Right lobe of liver (tissue), 6 donors: Measurements from ENCODE around the gene MYL2. TPM values are rescaled to one million over a fixed set of nuclear protein-coding genes. Genes with fewer than 3 reads are reported as not detected.

Source experiments
- ATAC-seq, 4 donors: fragments of 200-7000 bp; cut with Tn5 transposase; one replicate each; pipeline ENCODE4 v1.9.1; 2020; ENCODE audit warnings: mild to moderate bottlenecking in 4 of 4, moderate library complexity in 4 of 4
- DNase-seq, 3 donors: peaks; one replicate each; pipeline ENCODE4 v3.0.0-alpha.2; 2020
- H3K27ac ChIP-seq, 3 donors: fragments of 200-600 bp; one replicate each; pipeline ENCODE4 v1.8.0; 2022
- H3K27me3 ChIP-seq, 2 donors: fragments of 200-600 bp; one replicate each; pipeline ENCODE4 v1.8.0; 2022
- H3K36me3 ChIP-seq, 4 donors: fragments of 200-600 bp; sonication (generic) in 1 of 4; one replicate each; pipeline versions ENCODE4 v1.5.1 to v1.8.0; 2017 to 2022; ENCODE audit warnings: control low read depth in 1 of 4
- H3K4me1 ChIP-seq, 4 donors: fragments of 200-600 bp; sonication (generic) in 1 of 4; one replicate each; pipeline versions ENCODE4 v1.5.1 to v1.8.0; 2017 to 2022; ENCODE audit warnings: control low read depth in 1 of 4
- H3K4me3 ChIP-seq, 3 donors: fragments of 200-600 bp; one replicate each; pipeline ENCODE4 v1.8.0; 2022
- H3K9me3 ChIP-seq, 4 donors: fragments of 200-600 bp; sonication (generic) in 1 of 4; one replicate each; pipeline versions ENCODE4 v1.5.1 to v1.8.0; 2017 to 2022; ENCODE audit warnings: control low read depth in 1 of 4
- POLR2A ChIP-seq: fragments of 450-650 bp; IDR thresholded peaks from one replicate; pipeline ENCODE4 v1.6.1; 2017; ENCODE audit warnings: antibody characterized with exemption, mild to moderate bottlenecking
- WGBS: methylation state at CpG from one replicate; pipeline ENCODE4 v1.1.6; 2018; ENCODE audit warnings: low coverage, low lambda C conversion rate; ENCODE audit not compliant: insufficient coverage; ENCODE audit errors: missing lambda C conversion rate; 5-methylcytosine and 5-hydroxymethylcytosine counted together
- intact Hi-C, 2 donors: fragments of 100-400 bp; cut with DNase I; formaldehyde crosslinking; loops; one replicate each; pipeline versions ENCODE4 v1.11.2 to v1.14.1; 2022
- total RNA-seq, 6 experiments: library from RNA; depleted of rRNA in 2 of 6; stranded (reverse); fragments of >200 nt in 2 of 6; fragmentation: NEBNext Ultra II Directional in 3 of 6; extraction: Animal tissue kit (Norgen Biotek cat#: 25700) in 3 of 6; gene quantifications; one replicate each; pipeline versions ENCODE4 v1.1.0 to v1.2.4, GENCODE V29; 2016 to 2023
- TF ChIP-seq, protein P1 (sequence below), 4 donors: fragments of 200-600 bp in 3 of 4; fragments of 450-650 bp in 1 of 4; IDR thresholded peaks; one replicate each; pipeline versions ENCODE4 v1.5.1 to v1.8.0; 2016 to 2022; ENCODE audit warnings: antibody characterized with exemption in 4 of 4, mild to moderate bottlenecking in 2 of 4
- donor health status: DM: no; HTN: yes; CAD: no.
- donor health status: DM: no; HTN: no; CAD: no.
- donor health status: DM: no; HTN: no; CAD: no.
- donor health status: DM: no; HTN: yes; CAD: no.
- donor health status: DM: no; HTN: yes; CAD: no.

MYL2 gene
- total RNA-seq, 6 experiments from 2014 or later, result 0.49 to 4.3 (median 1.0) TPM

DNA sequence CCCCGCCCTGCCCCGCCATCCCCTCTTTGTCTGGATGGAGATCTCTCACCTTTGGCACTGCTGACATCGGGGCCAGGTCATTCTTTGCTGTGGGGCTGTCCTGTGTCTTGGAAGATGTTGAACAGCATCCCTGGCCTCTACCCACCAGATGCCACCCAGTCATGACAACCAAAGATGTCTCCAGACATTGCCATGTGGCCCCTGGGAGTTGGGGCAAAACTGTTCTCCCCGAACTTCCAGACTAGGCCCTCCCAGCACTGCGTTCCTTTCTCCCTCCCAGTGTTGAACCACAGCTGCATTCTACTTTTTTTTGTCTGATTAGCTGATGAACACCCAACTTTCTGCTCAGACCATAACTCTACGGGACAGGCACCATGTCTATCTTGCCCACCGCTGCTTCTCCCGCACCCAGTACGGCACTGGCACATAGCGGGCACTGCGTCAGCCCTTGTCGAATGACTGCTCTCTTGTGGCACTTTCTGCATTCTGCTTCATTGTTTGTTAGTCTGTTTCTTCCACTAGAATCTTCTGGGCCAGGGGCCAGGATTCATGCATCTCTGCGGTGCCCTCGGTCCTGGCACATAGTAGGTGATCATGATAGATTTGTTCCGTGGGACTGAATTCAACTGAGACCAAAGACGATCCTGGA, 13.1 kb upstream of the MYL2 start:
- TF ChIP-seq, protein P1, sequence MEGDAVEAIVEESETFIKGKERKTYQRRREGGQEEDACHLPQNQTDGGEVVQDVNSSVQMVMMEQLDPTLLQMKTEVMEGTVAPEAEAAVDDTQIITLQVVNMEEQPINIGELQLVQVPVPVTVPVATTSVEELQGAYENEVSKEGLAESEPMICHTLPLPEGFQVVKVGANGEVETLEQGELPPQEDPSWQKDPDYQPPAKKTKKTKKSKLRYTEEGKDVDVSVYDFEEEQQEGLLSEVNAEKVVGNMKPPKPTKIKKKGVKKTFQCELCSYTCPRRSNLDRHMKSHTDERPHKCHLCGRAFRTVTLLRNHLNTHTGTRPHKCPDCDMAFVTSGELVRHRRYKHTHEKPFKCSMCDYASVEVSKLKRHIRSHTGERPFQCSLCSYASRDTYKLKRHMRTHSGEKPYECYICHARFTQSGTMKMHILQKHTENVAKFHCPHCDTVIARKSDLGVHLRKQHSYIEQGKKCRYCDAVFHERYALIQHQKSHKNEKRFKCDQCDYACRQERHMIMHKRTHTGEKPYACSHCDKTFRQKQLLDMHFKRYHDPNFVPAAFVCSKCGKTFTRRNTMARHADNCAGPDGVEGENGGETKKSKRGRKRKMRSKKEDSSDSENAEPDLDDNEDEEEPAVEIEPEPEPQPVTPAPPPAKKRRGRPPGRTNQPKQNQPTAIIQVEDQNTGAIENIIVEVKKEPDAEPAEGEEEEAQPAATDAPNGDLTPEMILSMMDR (IDR thresholded peaks at IDR 0.05), result no peak
- no peak for TF ChIP-seq POLR2A
- Histone ChIP-seq H3K36me3 (no peaks in the 10 kb centered on the region), H3K9me3 (no peaks in the 10 kb centered on the region), H3K27me3 (no peaks in the 10 kb centered on the region), H3K4me3 (no peak overlapping the region), H3K27ac (no peak overlapping the region), H3K4me1 (peaks cover 0 to 5% (median 0%) of the 10 kb centered on the region in 4 donors)
- WGBS, result 76% methylated on average over 12 of the region's 16 CpGs
- intact Hi-C loops, result loop anchor here in 1 of 2 donors (10.0 kb wide), 1 partner anchor 371 kb away; no protein-coding TSS in a partner anchor
- ATAC-seq, result no peak
- peak in 1 of 3 donors; percentile 39 for DNase-seq

DNA sequence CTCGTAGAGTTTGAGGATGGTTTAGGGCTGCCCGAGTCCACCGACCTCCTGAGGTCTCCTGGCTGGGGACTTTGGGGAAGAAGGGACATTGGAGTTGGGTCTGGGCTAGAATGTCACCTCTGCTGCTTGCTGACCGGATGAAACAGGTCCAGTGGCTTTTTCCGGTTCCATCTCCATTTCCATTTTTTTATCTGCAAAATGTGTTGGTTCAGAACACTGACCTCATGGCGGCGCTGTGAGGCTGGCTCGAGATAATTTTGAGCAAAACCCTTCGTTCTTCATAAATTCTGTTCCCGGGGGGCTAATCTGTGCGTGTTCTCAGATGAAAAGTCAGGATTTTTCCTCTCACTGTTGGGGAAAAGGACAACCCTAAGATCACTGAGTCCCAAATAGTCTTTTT, 11.7 kb upstream of the MYL2 start:
- no peak for DNase-seq
- no peak for ATAC-seq
- WGBS, result 35% methylated on average over 9 of the region's 11 CpGs
- no peaks in the 10 kb centered on the region for H3K36me3 ChIP-seq
- intact Hi-C loops, result loop anchor here in 1 of 2 donors (10.0 kb wide), 1 partner anchor 373 kb away; no protein-coding TSS in a partner anchor
- TF ChIP-seq, protein P1 (IDR thresholded peaks at IDR 0.05), result no peak
- no peak for TF ChIP-seq POLR2A
- peaks cover 0 to 1% (median 0%) of the 10 kb centered on the region in 4 donors for H3K4me1 ChIP-seq
- H3K4me3 ChIP-seq, result no peak overlapping the region
- H3K27me3 ChIP-seq, result no peaks in the 10 kb centered on the region
- no peaks in the 10 kb centered on the region for H3K9me3 ChIP-seq
- H3K27ac ChIP-seq, result no peak overlapping the region

DNA sequence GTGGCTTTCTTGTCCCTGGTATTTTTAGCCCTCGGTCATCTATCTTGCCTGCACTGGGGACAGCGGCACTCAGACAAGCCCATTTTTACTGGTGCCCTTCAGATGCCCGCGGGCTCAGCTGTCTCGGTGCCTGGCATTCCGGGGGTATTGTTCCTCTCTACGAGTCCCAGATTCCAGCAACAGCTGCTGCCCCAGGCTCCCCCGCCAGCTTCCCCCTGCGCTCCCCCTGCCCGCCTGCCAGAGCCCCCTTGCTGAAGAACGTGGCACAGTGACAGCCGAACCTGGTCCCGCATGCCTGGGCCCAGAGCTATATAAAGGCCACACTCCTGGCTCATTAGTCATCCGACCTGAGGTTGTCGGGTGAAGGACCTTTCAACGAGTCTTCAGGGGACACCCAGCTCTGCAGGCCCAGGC, 10.9 kb upstream of the MYL2 start:
- H3K27me3 ChIP-seq, result no peaks in the 10 kb centered on the region
- DNase-seq, result peak in 1 of 3 donors; percentile 31
- H3K36me3 ChIP-seq, result no peaks in the 10 kb centered on the region
- H3K9me3 ChIP-seq, result no peaks in the 10 kb centered on the region
- intact Hi-C loops, result loop anchor here in 1 of 2 donors (10.0 kb wide), 1 partner anchor 373 kb away; no protein-coding TSS in a partner anchor
- no peak for ATAC-seq
- no peak overlapping the region for H3K4me3 ChIP-seq
- H3K27ac ChIP-seq, result no peak overlapping the region
- no peaks in the 10 kb centered on the region for H3K4me1 ChIP-seq
- WGBS, result 78% methylated on average over 12 of the region's 16 CpGs
- TF ChIP-seq, protein P1 (IDR thresholded peaks at IDR 0.05), result no peak

DNA sequence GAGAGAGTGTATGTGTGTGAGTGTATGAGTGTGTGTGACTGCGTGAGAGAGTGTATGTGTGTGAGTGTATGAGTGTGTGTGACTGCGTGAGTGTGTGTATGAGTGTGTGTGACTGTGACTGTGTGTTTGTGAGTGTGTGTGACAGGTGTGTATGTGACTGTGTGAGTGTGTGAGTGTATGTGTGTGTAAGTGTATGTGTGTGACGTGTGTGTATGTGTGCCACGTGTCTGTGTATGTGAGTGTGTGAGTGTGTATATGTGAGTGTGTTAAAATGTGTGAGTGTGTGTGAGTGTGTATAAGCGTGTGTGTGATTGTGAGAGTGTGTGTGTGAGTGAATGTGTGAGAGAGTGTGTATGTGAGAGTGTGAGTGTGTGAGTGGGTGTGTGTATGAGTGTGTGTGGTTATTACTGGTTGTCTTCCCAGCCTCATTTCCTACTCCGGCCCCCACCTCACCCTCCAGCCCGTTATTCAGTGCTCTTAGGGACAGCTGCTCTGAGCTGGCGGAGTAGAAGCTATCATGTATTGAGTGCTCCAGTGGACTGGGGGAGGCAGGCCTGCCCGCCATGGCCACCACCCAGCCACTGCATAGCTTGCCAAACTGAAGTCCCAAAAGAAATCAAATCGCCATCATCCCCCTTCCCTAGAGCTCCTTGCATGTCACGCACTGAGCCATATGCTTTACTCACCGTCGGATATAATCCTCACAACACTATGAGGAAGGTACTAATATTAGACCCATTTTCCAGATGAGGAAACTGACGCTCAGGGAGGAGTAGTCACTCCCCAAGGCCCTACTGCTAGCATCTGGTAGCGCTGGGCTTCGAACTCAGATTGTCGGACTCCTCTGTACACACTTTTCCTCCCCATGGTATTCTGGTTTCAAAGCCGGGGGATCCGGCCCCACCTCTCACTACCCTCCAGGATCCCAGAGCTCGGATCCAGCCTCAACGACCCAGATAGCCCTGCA, 10.3 kb upstream of the MYL2 start:
- Histone ChIP-seq H3K4me1 (no peaks in the 10 kb centered on the region), H3K27ac (no peak overlapping the region), H3K36me3 (no peaks in the 10 kb centered on the region), H3K27me3 (no peaks in the 10 kb centered on the region), H3K4me3 (no peak overlapping the region), H3K9me3 (no peaks in the 10 kb centered on the region)
- no peak for TF ChIP-seq POLR2A
- TF ChIP-seq, protein P1 (IDR thresholded peaks at IDR 0.05), result no peak
- ATAC-seq (peak in 1 of 4 donors; percentile 11), DNase-seq (peak in 1 of 3 donors; percentile 27)
- 85% methylated on average over 14 of the region's 21 CpGs for WGBS
- intact Hi-C loops, result loop anchor here in 1 of 2 donors (10.0 kb wide), 1 partner anchor 374 kb away; no protein-coding TSS in a partner anchor
